Skeletal muscle satellite cell (primary cell): ENCODE data around the gene MYO15A.

Source experiments
- H3K27me3 ChIP-seq: 2 replicates; pipeline ENCODE4 v1.7.0; 2013; ENCODE audit warnings: low read length; ENCODE audit not compliant: control insufficient read depth, insufficient read depth
- H3K36me3 ChIP-seq: 2 replicates; pipeline ENCODE4 v1.7.0; 2013; ENCODE audit warnings: mild to moderate bottlenecking, control low read depth, low read length; ENCODE audit not compliant: insufficient read depth
- H3K4me1 ChIP-seq: 2 replicates; pipeline ENCODE4 v1.7.0; 2013; ENCODE audit warnings: low read length; ENCODE audit not compliant: control insufficient read depth, insufficient read depth
- H3K4me2 ChIP-seq: 2 replicates; pipeline ENCODE4 v1.7.0; 2013; ENCODE audit warnings: mild to moderate bottlenecking, low read length
- H3K4me3 ChIP-seq: 2 replicates; pipeline ENCODE4 v1.7.0; 2013; ENCODE audit warnings: low read length
- H3K9ac ChIP-seq: 2 replicates; pipeline ENCODE4 v1.7.0; 2013; ENCODE audit warnings: mild to moderate bottlenecking, low read depth, low read length, moderate library complexity
- H3K9me3 ChIP-seq: replicated peaks from 2 replicates; pipeline ENCODE4 v1.7.0; 2013; ENCODE audit warnings: mild to moderate bottlenecking, control low read depth, low read length

Gene MYO15A

DNA sequence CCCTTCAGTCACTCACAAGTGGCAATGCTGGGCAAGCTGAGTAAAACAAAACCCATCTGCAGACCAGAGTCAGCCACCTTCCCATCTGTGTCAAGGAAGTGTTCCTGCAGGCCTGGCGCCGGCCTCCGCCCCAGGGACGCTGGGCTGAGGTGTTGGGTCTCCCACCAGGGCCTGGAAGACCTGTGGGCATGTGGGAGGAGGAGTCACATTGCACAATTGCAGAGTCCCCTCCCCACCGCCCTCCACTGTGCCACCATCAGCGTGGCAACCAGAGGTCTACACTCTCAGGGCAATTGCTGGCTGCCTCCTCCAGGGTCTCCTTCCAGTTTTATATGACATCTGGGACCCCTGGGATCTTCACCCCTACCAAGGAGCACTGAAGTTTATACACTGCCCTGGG lies 3.0 kb upstream of the MYO15A start:
- H3K27me3 ChIP-seq = no peaks in the 10 kb centered on the region
- no peaks in the 10 kb centered on the region for H3K9me3 ChIP-seq
- H3K4me3 ChIP-seq = no peak overlapping the region
- no peaks in the 10 kb centered on the region for H3K4me1 ChIP-seq
- H3K9ac ChIP-seq = no peak overlapping the region
- H3K4me2 ChIP-seq = no peak overlapping the region
- H3K36me3 ChIP-seq = peaks cover 26% of the 10 kb centered on the region

- Histone ChIP-seq H3K36me3 (peaks cover 21% of the 10 kb centered on the region), H3K9ac (no peak overlapping the region), H3K4me1 (no peaks in the 10 kb centered on the region), H3K9me3 (no peaks in the 10 kb centered on the region), H3K4me3 (no peak overlapping the region), H3K27me3 (no peaks in the 10 kb centered on the region), H3K4me2 (no peak overlapping the region)
Observed at GRCh38 chr17:18106211-18106610, 2.3 kb upstream of the MYO15A start.

DNA sequence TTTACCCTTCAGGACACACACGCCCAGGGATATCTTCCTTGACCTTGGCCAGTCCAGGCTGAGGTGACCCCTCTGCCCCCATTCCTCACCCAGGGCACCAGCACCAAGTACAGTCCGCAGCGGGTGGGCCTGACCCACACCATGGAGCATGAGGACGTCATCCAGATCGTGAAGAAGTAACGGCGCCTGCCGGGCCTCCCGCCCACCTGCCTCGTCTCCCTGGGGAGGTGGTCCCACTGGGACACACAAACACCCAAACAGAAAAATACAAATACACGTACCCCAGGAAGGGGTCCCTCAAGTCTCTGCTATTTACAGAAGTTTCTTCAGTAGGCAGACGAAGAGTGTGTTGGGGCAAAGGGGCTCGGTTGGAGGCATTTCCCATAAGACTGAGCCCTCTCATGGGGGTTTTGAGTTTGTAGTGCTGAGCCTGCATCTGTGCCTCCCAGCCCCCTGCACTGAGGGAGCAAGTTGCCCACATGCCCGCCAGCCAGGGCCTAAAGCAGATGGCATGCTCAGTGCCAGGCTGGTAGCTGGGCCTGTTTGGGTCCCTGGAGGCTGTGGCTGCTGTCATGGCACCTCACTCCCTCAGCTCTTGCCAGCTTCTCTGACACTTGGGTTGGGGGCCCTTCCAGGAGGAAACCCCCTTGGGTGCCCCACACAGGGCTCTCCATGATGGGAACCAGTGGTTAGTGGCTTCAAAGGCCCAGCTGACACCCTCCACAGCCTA lies 1.3 kb upstream of the MYO15A start:
- no peak overlapping the region for H3K4me2 ChIP-seq

DNA sequence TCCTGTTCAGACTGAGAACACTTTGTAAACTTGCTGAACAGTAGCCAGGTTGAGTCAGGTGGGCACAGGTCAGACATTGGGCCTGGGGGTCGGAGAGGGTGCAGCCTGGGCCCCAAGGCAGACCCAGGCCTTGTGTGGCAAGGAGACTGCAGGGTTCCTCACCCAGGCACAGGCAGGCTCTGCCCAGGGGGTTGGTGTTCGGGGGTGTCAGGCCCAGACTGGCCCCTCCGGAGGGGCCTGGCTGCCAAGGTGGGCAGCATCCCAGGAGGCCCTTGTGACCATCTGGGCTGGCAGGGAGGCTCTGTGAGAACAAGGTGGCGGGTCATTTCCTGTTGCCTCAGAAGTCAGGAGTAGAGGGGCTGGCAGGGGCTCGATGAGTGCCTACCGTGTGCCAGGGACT lies 585 bp upstream of the MYO15A start:
- no peak overlapping the region for H3K4me3 ChIP-seq
- H3K9me3 ChIP-seq = no peaks in the 10 kb centered on the region
- no peaks in the 10 kb centered on the region for H3K4me1 ChIP-seq
- no peak overlapping the region for H3K9ac ChIP-seq
- H3K36me3 ChIP-seq = peaks cover 12% of the 10 kb centered on the region
- H3K4me2 ChIP-seq = no peak overlapping the region
- H3K27me3 ChIP-seq = no peaks in the 10 kb centered on the region

More for the DNA sequence above, 1.3 kb upstream of the MYO15A start:
- H3K4me3 ChIP-seq = no peak overlapping the region
- H3K36me3 ChIP-seq = peaks cover 12% of the 10 kb centered on the region
- H3K27me3 ChIP-seq = no peaks in the 10 kb centered on the region
- H3K4me1 ChIP-seq = no peaks in the 10 kb centered on the region
- H3K9me3 ChIP-seq = no peaks in the 10 kb centered on the region
- H3K9ac ChIP-seq = no peak overlapping the region

DNA sequence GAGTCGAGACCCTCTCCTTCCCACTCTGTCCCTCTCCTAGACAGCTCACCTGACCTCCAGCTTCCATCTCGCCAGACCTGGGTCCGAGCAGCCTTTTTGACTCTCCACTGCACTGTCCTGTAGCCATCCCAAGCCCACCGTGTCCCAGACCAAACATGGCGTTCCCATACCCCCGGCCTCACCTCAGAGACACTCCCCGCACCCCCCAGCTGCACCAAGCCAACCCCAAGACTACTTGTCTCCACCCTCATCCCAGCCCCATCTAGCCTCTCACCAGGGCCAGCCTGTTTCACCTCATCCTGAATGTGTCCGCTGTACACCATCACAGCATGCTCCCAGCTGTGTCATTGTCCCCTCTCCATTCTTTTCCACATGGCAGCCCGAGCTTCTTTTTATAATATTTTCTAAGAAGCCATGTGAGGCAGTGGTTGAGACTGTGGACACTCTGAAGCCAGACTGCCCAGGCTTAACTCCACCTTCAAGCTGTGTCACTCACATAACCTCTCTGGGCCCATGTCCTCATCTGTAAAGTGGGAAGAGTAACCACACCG lies 1.5 kb downstream of the MYO15A start:
- Histone ChIP-seq H3K9ac (no peak overlapping the region), H3K27me3 (no peaks in the 10 kb centered on the region), H3K4me2 (no peak overlapping the region), H3K4me3 (no peak overlapping the region), H3K36me3 (peaks cover 10% of the 10 kb centered on the region), H3K4me1 (no peaks in the 10 kb centered on the region), H3K9me3 (no peaks in the 10 kb centered on the region)

DNA sequence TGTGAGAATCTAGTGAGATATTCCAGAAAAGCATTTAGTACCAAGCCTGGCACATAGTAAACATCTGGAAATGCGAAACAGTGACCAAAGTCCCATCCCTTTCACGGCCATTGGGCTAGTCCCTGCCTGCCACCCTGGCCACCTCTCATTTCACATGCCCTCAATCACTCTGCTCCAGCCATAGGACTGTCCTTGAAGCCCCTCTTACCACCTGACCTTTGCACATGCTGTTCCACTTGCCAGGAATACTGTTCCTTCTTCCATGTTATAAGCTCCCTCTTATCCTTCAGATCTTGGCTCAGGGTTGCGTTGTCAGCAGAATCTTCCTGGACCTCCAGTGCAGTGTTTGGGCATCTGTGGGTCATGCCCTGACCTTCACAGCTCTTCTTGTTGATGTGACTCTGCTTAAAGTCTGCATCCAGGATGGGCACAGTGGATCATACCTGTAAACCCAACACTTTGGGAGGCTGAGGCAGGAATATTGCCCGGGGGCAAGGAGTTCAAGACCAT lies 2.1 kb downstream of the MYO15A start:
- H3K9ac ChIP-seq = no peak overlapping the region
- no peaks in the 10 kb centered on the region for H3K27me3 ChIP-seq
- no peaks in the 10 kb centered on the region for H3K4me1 ChIP-seq
- no peaks in the 10 kb centered on the region for H3K9me3 ChIP-seq
- no peak overlapping the region for H3K4me3 ChIP-seq
- H3K36me3 ChIP-seq = peaks cover 8% of the 10 kb centered on the region
- no peak overlapping the region for H3K4me2 ChIP-seq

DNA sequence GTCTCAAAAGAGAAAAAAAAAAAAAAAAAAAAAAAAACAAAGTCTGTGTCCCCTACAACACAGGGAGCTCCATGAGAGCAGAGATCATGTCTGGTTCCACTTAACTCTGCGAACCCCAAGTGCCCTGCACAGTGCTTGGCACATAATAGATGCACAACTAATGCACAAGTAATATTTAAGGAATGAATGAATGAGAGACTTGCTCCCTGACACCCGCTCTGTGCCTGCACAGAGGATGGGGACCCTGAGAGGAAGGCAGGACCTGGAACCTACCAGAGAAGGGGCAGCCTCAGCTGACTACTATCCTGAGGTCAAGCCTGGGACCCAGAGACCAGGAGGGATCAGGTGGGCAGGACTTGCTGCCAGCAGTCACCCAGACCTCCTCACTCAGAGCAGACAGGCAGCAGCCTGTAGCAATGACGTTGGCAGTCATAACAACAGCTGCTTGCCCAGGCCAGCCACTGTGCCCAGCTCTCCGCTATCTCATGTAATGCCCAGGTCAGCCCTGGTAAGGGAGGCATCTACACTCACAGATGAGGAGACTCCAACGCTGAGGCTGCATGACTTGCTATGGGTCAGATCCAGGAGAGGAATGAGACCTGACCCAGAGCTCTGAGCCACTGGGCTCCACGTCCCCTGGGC lies 2.9 kb downstream of the MYO15A start:
- H3K27me3 ChIP-seq = no peaks in the 10 kb centered on the region
- no peak overlapping the region for H3K4me3 ChIP-seq
- peaks cover under 1% of the 10 kb centered on the region for H3K36me3 ChIP-seq
- no peak overlapping the region for H3K9ac ChIP-seq
- H3K4me2 ChIP-seq = no peak overlapping the region
- H3K4me1 ChIP-seq = no peaks in the 10 kb centered on the region
- no peaks in the 10 kb centered on the region for H3K9me3 ChIP-seq

- no peaks in the 10 kb centered on the region for H3K27me3 ChIP-seq
- H3K4me1 ChIP-seq = no peaks in the 10 kb centered on the region
- H3K9me3 ChIP-seq = peaks cover 9% of the 10 kb centered on the region
- H3K36me3 ChIP-seq = no peaks in the 10 kb centered on the region
- no peak overlapping the region for H3K4me3 ChIP-seq
- H3K4me2 ChIP-seq = no peak overlapping the region
- no peak overlapping the region for H3K9ac ChIP-seq
Observed at GRCh38 chr17:18115517-18115916, 7.0 kb downstream of the MYO15A start.

- Histone ChIP-seq H3K36me3 (no peaks in the 10 kb centered on the region), H3K9ac (no peak overlapping the region), H3K4me1 (no peaks in the 10 kb centered on the region), H3K4me2 (no peak overlapping the region), H3K9me3 (peaks cover 9% of the 10 kb centered on the region), H3K4me3 (no peak overlapping the region), H3K27me3 (no peaks in the 10 kb centered on the region)
Observed at GRCh38 chr17:18116078-18116477, 7.5 kb downstream of the MYO15A start.

DNA sequence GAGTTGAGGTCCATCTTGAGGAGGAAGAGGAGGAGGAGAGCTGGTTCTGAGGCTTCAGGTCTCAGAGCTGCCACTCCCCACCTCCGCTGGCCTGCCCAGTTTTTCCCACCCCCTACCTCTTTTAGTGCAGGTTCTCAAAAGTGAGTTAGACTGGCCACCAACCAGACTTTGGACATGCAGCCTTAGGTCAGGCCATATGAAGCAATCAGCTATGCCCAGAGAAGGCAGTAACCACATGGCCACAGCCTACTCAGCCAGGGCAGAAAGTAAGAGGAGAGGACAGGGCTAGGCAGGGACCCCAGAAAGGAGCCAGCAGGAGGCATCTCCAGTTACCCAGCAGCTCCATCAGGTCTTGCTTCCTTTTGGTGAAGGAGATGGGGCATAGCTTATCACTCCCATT lies 9.0 kb downstream of the MYO15A start:
- Histone ChIP-seq H3K4me3 (no peak overlapping the region), H3K4me2 (no peak overlapping the region), H3K27me3 (no peaks in the 10 kb centered on the region), H3K9ac (no peak overlapping the region), H3K9me3 (peaks cover 9% of the 10 kb centered on the region), H3K36me3 (no peaks in the 10 kb centered on the region), H3K4me1 (no peaks in the 10 kb centered on the region)

DNA sequence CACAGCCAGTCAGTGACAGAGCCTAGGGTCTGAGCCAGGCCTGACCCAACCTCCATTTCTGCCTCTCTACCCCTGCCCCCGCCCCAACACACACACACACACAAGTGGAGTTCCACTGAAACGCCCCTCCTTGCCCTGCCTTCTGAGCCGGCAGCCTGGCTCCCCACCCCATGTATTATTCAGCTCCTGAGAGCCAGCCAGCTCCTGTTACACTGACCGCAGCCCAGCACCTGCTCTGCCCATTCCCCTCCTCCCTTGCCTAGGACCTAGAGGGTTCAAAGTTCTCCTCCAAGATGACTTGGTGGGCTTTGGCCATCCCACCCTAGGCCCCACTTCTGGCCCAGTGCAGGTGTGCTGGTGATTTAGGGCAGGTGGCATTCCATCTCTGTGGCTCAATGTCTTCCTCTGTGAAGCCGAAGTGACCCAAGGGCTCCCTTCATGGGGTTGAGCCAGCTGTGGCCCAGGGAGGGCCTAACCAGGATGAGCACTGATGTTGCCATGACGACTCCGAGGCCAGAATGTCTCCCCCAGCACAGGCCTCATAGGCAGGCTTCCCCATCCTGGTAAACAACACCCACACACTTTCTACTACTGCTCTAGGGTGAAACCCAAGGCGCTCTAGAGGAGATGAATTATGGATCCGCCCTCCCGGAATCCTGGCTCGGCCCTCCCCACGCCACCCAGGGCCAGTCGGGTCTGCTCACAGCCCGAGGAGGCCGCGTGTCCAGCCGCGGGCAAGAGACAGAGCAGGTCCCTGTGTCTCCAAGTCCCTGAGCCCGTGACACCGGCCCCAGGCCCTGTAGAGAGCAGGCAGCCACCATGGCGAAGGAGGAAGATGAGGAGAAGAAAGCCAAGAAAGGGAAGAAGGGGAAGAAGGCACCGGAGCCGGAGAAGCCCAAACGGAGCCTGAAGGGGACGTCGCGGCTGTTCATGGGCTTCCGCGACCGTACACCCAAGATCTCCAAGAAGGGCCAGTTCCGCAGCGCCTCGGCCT lies 9.7 kb downstream of the MYO15A start:
- no peaks in the 10 kb centered on the region for H3K36me3 ChIP-seq
- no peak overlapping the region for H3K4me2 ChIP-seq
- no peak overlapping the region for H3K4me3 ChIP-seq
- no peaks in the 10 kb centered on the region for H3K27me3 ChIP-seq
- no peak overlapping the region for H3K9ac ChIP-seq
- H3K4me1 ChIP-seq = no peaks in the 10 kb centered on the region
- peaks cover 9% of the 10 kb centered on the region for H3K9me3 ChIP-seq
